ENCODE measurements around the gene SMYD5. TPM values are rescaled to one million over a fixed set of nuclear protein-coding genes. Genes with fewer than 3 reads are reported as not detected.

SMYD5 gene
- total and polyA plus RNA-seq, 2 donors (not counting 3 experiments of a cell fraction or from before 2014, with no cell fraction given): 16.2 to 31.7 TPM

DNA sequence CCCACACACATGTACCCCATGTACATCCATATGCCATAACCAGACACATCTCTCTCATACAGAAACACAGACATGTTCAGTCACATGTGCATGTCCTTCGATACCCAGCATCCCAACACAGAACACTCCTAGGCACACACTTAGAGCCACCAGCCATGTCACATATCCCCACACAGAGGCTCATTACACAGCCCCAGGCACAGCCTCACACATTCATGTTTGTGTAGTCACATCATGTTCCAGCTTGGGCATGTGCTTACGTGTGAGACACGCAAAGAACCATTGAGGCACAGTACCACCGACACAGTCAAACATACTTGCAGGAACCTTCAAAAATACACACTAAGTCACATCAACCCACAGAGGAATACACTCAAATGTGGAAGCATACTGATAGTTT is 53.0 kb downstream of the SMYD5 start:
- no peaks in the 10 kb centered on the region for H3K4me1 ChIP-seq (ENCODE audit: control insufficient read depth, extremely low read depth, insufficient read depth, low read length)
- H3K4me3 ChIP-seq (replicated peaks in 1 of 3; ENCODE audit: insufficient read depth in 1 of 3, low read depth in 1 of 3, low read length in 3 of 3): no peak overlapping the region
- CTCF ChIA-PET: no interaction called here

More for the DNA sequence above, 53.0 kb downstream of the SMYD5 start:
- no TSS peak for BruUV-seq (replicated peaks)
- no peak for TF ChIP-seq MYC (IDR thresholded peaks at IDR 0.05; ENCODE audit: low read depth, low read length)
- no peak for TF ChIP-seq POLR2A (IDR thresholded peaks at IDR 0.05; ENCODE audit: low read depth, low read length)
- TF ChIP-seq FOS (IDR thresholded peaks at IDR 0.05; ENCODE audit: borderline replicate concordance, insufficient read depth, low read length): no peak
- TF ChIP-seq, protein P1, sequence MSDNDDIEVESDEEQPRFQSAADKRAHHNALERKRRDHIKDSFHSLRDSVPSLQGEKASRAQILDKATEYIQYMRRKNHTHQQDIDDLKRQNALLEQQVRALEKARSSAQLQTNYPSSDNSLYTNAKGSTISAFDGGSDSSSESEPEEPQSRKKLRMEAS (IDR thresholded peaks at IDR 0.05; ENCODE audit: insufficient read depth, insufficient read length): no peak
- TF ChIP-seq EZH2 (IDR thresholded peaks at IDR 0.05; ENCODE audit: borderline replicate concordance, low read depth, low read length, severe bottlenecking): no peak
- no peak for TF ChIP-seq JUN (IDR thresholded peaks at IDR 0.05; ENCODE audit: borderline replicate concordance, insufficient read depth, insufficient read length, low read depth)
- no peak for TF ChIP-seq POLR2AphosphoS5 (IDR thresholded peaks at IDR 0.05; ENCODE audit: insufficient read depth, low read depth, low read length)
- no peak for TF ChIP-seq GATA2 (IDR thresholded peaks at IDR 0.05; ENCODE audit: insufficient read depth, insufficient read length, low read depth, low read length)
- TF ChIP-seq, protein P2, sequence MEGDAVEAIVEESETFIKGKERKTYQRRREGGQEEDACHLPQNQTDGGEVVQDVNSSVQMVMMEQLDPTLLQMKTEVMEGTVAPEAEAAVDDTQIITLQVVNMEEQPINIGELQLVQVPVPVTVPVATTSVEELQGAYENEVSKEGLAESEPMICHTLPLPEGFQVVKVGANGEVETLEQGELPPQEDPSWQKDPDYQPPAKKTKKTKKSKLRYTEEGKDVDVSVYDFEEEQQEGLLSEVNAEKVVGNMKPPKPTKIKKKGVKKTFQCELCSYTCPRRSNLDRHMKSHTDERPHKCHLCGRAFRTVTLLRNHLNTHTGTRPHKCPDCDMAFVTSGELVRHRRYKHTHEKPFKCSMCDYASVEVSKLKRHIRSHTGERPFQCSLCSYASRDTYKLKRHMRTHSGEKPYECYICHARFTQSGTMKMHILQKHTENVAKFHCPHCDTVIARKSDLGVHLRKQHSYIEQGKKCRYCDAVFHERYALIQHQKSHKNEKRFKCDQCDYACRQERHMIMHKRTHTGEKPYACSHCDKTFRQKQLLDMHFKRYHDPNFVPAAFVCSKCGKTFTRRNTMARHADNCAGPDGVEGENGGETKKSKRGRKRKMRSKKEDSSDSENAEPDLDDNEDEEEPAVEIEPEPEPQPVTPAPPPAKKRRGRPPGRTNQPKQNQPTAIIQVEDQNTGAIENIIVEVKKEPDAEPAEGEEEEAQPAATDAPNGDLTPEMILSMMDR (IDR thresholded peaks at IDR 0.05; ENCODE audit: extremely low read depth in 1 of 2, insufficient read depth in 1 of 2, low read depth in 1 of 2, low read length in 2 of 2): no peak
- no peak for FAIRE-seq
- peaks cover 38 to 44% of the 10 kb centered on the region in 2 experiments for H3K27me3 ChIP-seq (ENCODE audit: control insufficient read depth in 2 of 2, insufficient read depth in 2 of 2, low read length in 2 of 2)
- H3K9ac ChIP-seq (replicated peaks; ENCODE audit: extremely low read depth, insufficient read depth, low read length): no peak overlapping the region
- H3K36me3 ChIP-seq (ENCODE audit: control insufficient read depth in 2 of 2, extremely low read depth in 1 of 2, insufficient read depth in 2 of 2, low read length in 2 of 2): no peaks in the 10 kb centered on the region
- H3K9me1 ChIP-seq (replicated peaks; ENCODE audit: control insufficient read depth, extremely low read depth, insufficient read depth, low read length): no peaks in the 10 kb centered on the region
- no peak overlapping the region for H3K27ac ChIP-seq (ENCODE audit: insufficient read depth, low read depth, low read length)
- no peaks in the 10 kb centered on the region for H4K20me1 ChIP-seq (replicated peaks; ENCODE audit: control insufficient read depth, extremely low read depth, insufficient read depth, low read length)
- intact Hi-C loops (cut with micrococcal nuclease): no loop called here
- dilution Hi-C loops (cut with MboI; ENCODE audit: extremely low pct_ligation_motif_present, low sequenced_read_pairs): no loop called here
- no peak overlapping the region for H3K4me2 ChIP-seq (ENCODE audit: insufficient read depth, low read length)
- no peaks in the 10 kb centered on the region for H3K79me2 ChIP-seq (ENCODE audit: control insufficient read depth, insufficient read depth, low read length)
- H3K9me3 ChIP-seq (replicated peaks; ENCODE audit: control insufficient read depth, insufficient read depth, low read length): no peaks in the 10 kb centered on the region
- DNase-seq (ENCODE audit: low read depth, low spot score): no peak
- POLR2A ChIA-PET: no interaction called here
- no peak overlapping the region for H2AFZ ChIP-seq (ENCODE audit: low read depth, low read length)
